Measurements from ENCODE around the gene GPRC5A.

The GPRC5A gene

DNA sequence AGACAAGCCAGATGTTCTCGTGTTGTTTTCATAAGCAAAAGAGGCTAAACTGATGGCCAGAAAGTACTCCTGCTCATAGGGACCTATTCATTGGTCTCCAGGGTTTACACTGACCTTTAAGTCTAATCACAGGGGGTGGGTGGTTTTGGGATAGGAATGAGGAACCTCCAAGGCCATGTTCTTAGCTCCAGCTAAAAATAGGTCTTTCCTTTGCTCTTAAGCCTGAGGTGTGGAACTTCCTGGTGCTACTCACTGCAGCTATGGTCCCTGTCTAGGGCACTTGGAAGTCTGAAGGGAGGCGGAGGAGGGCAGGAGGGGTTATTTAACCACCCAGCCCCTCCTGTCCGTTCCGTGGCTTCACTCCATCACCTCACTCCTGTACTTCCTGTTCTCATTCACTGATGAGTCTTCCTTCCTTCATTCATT is 18.6 kb downstream of the GPRC5A start:
- no peak for TF ChIP-seq TAF1 (IDR thresholded peaks at IDR 0.05; ENCODE audit: low read depth)
- TF ChIP-seq EGR1 (IDR thresholded peaks at IDR 0.05): no peak
- TF ChIP-seq ZBTB7A (IDR thresholded peaks at IDR 0.05; ENCODE audit: low read depth): no peak
- no peak for TF ChIP-seq FOXM1 (IDR thresholded peaks at IDR 0.05; ENCODE audit: borderline replicate concordance, low read depth)
- TF ChIP-seq NFIC (IDR thresholded peaks at IDR 0.05): no peak
- TF ChIP-seq YY1 (IDR thresholded peaks at IDR 0.05; ENCODE audit: low read depth): no peak
- TF ChIP-seq, protein P1, sequence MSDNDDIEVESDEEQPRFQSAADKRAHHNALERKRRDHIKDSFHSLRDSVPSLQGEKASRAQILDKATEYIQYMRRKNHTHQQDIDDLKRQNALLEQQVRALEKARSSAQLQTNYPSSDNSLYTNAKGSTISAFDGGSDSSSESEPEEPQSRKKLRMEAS (IDR thresholded peaks at IDR 0.05): no peak
- TF ChIP-seq CREB1 (IDR thresholded peaks at IDR 0.05; ENCODE audit: low read depth): no peak
- TF ChIP-seq, protein P2, sequence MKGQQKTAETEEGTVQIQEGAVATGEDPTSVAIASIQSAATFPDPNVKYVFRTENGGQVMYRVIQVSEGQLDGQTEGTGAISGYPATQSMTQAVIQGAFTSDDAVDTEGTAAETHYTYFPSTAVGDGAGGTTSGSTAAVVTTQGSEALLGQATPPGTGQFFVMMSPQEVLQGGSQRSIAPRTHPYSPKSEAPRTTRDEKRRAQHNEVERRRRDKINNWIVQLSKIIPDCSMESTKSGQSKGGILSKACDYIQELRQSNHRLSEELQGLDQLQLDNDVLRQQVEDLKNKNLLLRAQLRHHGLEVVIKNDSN (IDR thresholded peaks at IDR 0.05): no peak
- TF ChIP-seq TEAD4 (IDR thresholded peaks at IDR 0.05): no peak
- TF ChIP-seq, protein P3, sequence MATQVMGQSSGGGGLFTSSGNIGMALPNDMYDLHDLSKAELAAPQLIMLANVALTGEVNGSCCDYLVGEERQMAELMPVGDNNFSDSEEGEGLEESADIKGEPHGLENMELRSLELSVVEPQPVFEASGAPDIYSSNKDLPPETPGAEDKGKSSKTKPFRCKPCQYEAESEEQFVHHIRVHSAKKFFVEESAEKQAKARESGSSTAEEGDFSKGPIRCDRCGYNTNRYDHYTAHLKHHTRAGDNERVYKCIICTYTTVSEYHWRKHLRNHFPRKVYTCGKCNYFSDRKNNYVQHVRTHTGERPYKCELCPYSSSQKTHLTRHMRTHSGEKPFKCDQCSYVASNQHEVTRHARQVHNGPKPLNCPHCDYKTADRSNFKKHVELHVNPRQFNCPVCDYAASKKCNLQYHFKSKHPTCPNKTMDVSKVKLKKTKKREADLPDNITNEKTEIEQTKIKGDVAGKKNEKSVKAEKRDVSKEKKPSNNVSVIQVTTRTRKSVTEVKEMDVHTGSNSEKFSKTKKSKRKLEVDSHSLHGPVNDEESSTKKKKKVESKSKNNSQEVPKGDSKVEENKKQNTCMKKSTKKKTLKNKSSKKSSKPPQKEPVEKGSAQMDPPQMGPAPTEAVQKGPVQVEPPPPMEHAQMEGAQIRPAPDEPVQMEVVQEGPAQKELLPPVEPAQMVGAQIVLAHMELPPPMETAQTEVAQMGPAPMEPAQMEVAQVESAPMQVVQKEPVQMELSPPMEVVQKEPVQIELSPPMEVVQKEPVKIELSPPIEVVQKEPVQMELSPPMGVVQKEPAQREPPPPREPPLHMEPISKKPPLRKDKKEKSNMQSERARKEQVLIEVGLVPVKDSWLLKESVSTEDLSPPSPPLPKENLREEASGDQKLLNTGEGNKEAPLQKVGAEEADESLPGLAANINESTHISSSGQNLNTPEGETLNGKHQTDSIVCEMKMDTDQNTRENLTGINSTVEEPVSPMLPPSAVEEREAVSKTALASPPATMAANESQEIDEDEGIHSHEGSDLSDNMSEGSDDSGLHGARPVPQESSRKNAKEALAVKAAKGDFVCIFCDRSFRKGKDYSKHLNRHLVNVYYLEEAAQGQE (IDR thresholded peaks at IDR 0.05; ENCODE audit: low read depth): no peak
- TF ChIP-seq EP300 (IDR thresholded peaks at IDR 0.05; ENCODE audit: borderline replicate concordance): no peak
- no peak for TF ChIP-seq CEBPB (IDR thresholded peaks at IDR 0.05)
- no peak for TF ChIP-seq RAD21 (IDR thresholded peaks at IDR 0.05; ENCODE audit: low read depth)
- no peak for TF ChIP-seq TCF12 (IDR thresholded peaks at IDR 0.05; ENCODE audit: low read depth)

DNA sequence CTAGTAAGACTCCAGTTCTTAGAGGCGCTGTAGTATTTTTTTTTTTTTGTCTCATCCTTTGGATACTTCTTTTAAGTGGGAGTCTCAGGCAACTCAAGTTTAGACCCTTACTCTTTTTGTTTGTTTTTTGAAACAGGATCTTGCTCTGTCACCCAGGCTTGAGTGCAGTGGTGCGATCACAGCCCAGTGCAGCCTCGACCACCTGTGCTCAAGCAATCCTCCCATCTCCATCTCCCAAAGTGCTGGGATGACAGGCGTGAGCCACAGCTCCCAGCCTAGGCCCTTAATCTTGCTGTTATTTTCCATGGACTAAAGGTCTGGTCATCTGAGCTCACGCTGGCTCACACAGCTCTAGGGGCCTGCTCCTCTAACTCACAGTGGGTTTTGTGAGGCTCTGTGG is 21.3 kb downstream of the GPRC5A start:
- TF ChIP-seq RAD21 (IDR thresholded peaks at IDR 0.05; ENCODE audit: low read depth) (no peak), EP300 (IDR thresholded peaks at IDR 0.05; ENCODE audit: borderline replicate concordance) (no peak), YY1 (IDR thresholded peaks at IDR 0.05; ENCODE audit: low read depth) (no peak), CREB1 (IDR thresholded peaks at IDR 0.05; ENCODE audit: low read depth) (no peak), FOXM1 (IDR thresholded peaks at IDR 0.05; ENCODE audit: borderline replicate concordance, low read depth) (no peak), TAF1 (IDR thresholded peaks at IDR 0.05; ENCODE audit: low read depth) (no peak), TCF12 (IDR thresholded peaks at IDR 0.05; ENCODE audit: low read depth) (no peak), NFIC (IDR thresholded peaks at IDR 0.05) (no peak), CEBPB (IDR thresholded peaks at IDR 0.05) (no peak), ZBTB7A (IDR thresholded peaks at IDR 0.05; ENCODE audit: low read depth) (no peak), TEAD4 (IDR thresholded peaks at IDR 0.05) (no peak), EGR1 (IDR thresholded peaks at IDR 0.05) (no peak)
- TF ChIP-seq, protein P3 (IDR thresholded peaks at IDR 0.05; ENCODE audit: low read depth): no peak
- TF ChIP-seq, protein P2 (IDR thresholded peaks at IDR 0.05): no peak
- TF ChIP-seq, protein P1 (IDR thresholded peaks at IDR 0.05): no peak

DNA sequence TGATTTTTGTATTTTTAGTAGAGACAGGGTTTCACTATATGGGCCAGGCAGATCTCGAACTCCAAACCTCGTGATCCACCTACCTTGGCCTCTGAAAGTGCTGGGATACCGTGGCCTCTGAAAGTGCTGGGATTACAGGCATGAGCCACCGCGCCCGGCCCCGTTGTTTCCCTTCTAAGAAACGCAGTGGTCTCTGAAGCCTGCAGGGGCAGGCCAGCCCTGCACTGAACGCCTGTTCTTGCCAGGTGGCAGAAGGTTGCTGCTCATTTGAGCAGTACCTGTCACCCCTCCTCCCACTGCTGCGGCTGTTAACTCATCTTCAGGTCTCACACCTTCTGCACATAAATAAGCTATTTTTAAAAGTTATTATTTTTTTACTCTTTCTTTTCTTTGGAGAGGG is 24.3 kb downstream of the GPRC5A start:
- TF ChIP-seq RAD21 (IDR thresholded peaks at IDR 0.05; ENCODE audit: low read depth) (no peak), NFIC (IDR thresholded peaks at IDR 0.05) (no peak), TEAD4 (IDR thresholded peaks at IDR 0.05) (no peak)

DNA sequence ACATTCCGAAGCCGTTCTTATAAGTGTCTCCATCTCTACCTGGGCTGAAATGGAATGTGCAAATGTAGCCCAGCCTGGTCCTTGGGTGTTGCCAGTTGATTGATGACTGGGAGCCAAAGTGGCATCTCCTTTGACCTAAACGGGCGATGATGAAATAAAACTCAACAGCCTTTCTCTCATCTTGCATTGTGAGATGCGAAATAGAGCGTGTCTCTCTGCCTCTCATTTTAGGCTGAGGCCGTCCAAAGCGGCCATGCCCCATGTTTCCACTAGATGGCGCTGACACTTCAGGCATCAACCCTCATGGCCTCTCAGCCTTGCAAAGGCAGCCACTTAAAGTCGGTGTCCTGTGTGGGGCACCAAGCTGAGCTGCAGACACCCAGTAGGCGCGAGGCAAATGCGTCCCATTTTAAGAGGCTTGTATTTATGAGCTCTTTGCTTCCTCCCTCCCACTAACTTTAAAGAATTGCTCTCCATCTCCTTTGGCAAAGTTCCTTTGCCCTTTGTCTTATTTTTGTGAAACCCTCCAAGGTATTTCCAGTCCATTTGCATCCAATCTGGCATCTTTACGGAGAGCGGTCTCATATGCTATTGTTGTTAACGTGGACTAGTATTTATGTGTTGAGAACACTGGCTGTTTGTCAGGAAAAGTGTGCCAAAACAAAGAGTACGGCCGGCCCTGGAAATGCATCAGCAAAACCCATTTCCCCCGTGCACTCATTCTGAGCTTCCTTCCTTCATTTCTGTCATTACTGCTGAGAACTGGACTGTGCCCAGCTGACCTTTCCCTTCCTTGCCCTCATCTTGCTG is 25.0 kb downstream of the GPRC5A start:
- TF ChIP-seq, protein P2 (IDR thresholded peaks at IDR 0.05): no peak
- TF ChIP-seq, protein P1 (IDR thresholded peaks at IDR 0.05): peak; percentile 73
- TF ChIP-seq YY1 (IDR thresholded peaks at IDR 0.05; ENCODE audit: low read depth) (peak; percentile 72), RAD21 (IDR thresholded peaks at IDR 0.05; ENCODE audit: low read depth) (peak; percentile 100)

DNA sequence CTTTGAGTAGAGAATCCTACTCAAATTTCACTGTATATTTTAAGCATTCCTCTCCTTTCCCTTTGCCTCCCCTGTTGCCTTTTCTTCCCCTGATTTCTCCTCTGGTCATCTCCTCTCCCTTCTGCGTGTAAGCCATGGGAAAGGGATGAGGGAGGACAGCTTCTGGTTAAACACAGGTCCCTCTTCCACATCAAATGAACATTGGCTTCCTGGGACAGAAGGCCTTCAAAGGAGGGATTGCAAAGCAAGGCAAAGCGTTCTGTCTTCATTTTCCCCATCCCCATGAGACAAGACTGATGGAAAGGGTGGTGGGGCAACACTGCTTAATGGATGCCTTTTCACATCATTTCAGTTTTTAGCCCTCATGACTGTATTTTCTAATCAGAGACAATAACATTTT is 26.2 kb downstream of the GPRC5A start:
- TF ChIP-seq FOXM1 (IDR thresholded peaks at IDR 0.05; ENCODE audit: borderline replicate concordance, low read depth): no peak
- no peak for TF ChIP-seq TCF12 (IDR thresholded peaks at IDR 0.05; ENCODE audit: low read depth)
- TF ChIP-seq, protein P1 (IDR thresholded peaks at IDR 0.05): no peak
- TF ChIP-seq CREB1 (IDR thresholded peaks at IDR 0.05; ENCODE audit: low read depth): no peak
- TF ChIP-seq EGR1 (IDR thresholded peaks at IDR 0.05): no peak
- no peak for TF ChIP-seq TAF1 (IDR thresholded peaks at IDR 0.05; ENCODE audit: low read depth)
- TF ChIP-seq, protein P2 (IDR thresholded peaks at IDR 0.05): no peak

All from Ishikawa (cell line).